Fibroblast of gingiva (primary cell): ENCODE measurements around the gene SLC38A8.
A peak's percentile ranks its signal among the peaks of the same experiment; 100 is the strongest.

Experiments
- DNase-seq: peaks from one replicate; pipeline ENCODE4 v3.0.0-alpha.2; 2011; ENCODE audit warnings: low read depth

SLC38A8 gene

GRCh38 chr16:84048871-84049270 is 6.3 kb upstream of the SLC38A8 start:
- DNase-seq = no peak

DNA sequence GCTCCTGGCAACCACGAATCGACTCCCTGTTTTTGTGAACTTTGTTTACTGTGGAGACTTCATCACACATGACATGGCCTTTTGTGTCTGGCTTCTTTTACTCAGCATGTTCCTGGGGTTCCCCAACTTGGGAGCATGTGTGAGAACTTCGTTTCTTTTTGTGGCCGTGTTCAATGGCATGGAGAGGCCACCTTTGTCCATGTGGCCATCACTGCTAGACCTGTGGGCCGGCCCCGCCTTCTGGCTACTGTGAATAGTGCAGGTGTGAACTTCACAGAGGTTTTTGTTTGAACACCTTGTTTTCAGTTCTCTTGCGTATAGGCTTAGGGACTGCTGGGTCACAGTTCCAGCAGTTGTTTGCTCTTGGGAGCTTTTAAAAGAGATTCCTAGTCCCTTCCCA is 5.7 kb upstream of the SLC38A8 start:
- DNase-seq = no peak

DNA sequence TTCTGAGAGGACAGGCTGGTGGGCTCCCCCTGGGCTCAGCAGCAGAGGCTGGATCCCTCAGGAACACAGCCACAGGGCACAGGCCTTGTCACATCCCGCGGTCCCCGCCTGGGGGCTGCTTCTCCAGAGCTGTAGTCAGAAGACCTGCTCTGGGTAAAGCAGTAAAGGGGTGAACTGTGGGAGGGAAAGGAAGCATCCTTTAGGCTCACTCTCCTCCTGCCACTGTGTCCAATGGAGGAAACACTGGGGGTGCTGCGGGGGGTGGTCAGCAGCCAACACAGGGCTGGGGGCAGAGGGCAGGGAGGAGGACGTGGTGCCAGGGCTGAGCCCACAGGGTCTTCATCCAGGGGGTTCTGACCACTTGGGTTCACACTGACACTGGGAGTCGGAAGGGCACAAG is 5.0 kb upstream of the SLC38A8 start:
- DNase-seq = no peak

DNA sequence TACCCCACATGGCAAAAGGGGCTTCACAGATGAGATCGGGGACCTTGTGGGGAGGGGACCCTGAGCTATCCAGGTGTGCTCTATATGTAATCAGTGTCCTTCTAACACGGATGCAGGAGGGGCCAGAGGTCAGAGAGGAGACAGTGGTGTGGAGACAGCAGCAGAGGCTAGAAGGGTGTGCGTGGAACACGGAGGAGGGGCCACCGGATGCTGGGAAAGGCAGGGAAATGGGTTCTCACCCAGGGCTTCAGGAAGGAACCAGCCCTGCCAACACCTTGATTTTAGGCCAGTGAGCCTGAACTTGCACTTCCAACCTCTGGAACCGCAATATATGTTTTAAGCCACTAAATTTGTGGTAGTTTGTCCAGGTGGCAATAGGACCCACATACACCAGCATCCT is 4.6 kb upstream of the SLC38A8 start:
- no peak for DNase-seq

- DNase-seq = no peak
Observed at GRCh38 chr16:84045818-84046470, 3.3 kb upstream of the SLC38A8 start.

- DNase-seq = no peak
Observed at GRCh38 chr16:84045001-84045817, 2.6 kb upstream of the SLC38A8 start.

- DNase-seq = peak; percentile 14
Observed at GRCh38 chr16:84044118-84044488, 1.5 kb upstream of the SLC38A8 start.

DNA sequence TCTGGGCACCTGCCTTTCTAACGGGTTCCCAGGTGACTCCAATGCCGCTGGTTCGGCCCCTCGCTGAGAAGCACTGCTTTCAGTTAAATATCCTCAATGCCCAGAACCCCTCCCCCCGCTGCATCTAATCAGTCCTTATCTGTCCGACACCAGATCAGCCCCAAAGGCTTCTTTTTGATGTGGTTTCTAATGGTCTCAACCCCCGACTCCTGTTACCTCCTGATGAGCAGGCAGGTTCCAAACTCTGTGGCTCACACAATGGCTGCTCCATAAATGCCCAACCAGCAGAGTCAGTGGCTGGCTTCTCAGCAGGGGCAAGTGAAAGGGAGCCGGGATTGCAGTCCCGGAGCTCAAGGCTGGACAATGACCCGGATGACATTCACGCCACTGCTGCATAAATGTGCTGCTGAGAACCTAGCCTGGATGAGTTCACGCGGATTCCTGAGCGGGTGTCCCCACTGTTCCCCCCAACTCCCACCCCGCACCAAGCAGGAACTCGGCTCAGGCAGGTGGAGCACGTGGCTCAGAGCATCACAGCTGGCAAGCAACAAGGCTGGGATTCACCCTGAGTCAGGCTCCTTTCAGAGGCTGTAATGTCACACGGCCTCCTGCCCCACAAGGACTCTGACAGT is 1.0 kb upstream of the SLC38A8 start:
- DNase-seq = no peak

- DNase-seq = no peak
Observed at GRCh38 chr16:84042879-84043485, 387 bp upstream of the SLC38A8 start.

- no peak for DNase-seq
Observed at GRCh38 chr16:84041881-84042280, 714 bp downstream of the SLC38A8 start.

- DNase-seq = peak; percentile 88
Observed at GRCh38 chr16:84040823-84041820, 1.5 kb downstream of the SLC38A8 start.

GRCh38 chr16:84040226-84040822 is 2.3 kb downstream of the SLC38A8 start:
- DNase-seq = no peak

DNA sequence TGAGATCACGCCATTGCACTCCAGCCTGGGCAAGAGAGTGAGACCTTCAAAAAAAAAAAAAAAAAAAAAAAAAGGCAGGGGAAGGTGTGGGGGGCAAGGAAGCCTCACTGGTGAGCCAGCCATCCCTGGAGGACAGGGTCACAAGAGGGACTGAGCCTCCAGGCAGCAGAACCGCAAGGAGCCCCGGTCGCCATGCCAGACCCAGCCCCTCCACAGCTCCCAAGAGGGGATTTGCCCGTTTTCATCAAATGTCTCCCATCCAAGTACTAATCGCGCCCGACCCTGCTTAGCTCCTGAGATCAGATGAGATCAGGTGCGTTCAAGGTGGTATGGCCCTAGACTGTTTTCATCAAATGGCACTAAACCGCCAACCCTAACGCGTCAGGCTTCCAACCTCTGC is 2.9 kb downstream of the SLC38A8 start:
- no peak for DNase-seq

DNA sequence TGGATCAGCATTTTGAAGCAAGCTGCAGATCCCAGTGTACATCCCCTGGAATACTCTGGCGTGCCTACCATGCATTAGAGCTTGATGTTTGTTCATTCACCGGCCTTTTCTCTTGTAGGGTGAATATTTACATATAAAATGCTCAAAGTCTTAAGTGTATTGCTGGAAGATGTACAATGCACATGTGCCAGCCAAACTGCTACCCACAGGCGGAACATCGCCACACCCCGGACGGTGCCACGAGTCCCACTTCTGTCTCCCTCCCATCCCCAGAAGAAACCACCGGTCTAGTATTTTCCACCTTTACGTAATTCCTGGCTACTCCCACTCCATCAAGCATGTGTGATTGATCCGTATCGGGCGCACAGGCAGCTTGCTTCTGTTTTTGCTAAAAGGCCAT is 4.1 kb downstream of the SLC38A8 start:
- no peak for DNase-seq

DNA sequence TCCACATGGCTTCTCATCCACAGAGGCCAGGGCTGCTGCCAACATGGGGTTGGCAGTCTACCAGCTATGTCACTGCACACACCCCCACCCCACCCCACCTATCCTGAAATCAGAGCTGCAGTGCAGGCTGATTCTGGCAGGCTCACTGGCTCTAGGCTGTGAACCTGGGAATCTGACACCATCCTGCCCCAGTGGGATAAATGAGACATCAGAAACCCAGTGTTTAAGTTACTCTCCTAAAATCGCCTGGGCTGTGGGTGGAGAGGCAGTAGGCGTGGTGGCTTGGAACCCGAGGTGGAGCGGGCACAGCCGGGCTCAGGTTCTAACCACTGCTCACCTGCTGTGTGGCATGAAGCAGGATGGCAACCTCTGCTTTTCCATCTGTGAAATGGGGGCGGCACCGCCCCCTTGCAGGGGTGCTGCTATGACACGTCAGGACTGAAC is 5.6 kb downstream of the SLC38A8 start:
- no peak for DNase-seq

DNA sequence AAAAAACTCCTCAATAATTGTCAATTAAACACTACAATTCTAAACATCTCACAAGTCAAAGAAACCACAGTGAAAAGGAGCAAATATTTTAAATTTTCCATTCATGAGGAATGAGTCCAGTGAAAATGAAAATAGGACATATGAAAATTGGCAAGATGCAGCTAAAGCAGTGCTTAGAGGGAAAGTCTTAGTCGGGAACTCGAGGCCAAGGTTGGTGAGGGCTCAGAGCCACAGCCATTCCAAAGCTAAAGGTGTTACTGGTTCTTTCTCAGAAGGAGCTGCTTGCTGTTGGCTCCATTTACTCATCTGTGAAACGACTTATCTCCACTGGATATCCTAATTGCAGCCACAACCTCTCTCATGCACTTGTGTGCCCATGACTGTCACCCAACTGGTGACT is 6.5 kb downstream of the SLC38A8 start:
- DNase-seq = no peak

- no peak for DNase-seq
Observed at GRCh38 chr16:84034516-84034915, 8.1 kb downstream of the SLC38A8 start.

DNA sequence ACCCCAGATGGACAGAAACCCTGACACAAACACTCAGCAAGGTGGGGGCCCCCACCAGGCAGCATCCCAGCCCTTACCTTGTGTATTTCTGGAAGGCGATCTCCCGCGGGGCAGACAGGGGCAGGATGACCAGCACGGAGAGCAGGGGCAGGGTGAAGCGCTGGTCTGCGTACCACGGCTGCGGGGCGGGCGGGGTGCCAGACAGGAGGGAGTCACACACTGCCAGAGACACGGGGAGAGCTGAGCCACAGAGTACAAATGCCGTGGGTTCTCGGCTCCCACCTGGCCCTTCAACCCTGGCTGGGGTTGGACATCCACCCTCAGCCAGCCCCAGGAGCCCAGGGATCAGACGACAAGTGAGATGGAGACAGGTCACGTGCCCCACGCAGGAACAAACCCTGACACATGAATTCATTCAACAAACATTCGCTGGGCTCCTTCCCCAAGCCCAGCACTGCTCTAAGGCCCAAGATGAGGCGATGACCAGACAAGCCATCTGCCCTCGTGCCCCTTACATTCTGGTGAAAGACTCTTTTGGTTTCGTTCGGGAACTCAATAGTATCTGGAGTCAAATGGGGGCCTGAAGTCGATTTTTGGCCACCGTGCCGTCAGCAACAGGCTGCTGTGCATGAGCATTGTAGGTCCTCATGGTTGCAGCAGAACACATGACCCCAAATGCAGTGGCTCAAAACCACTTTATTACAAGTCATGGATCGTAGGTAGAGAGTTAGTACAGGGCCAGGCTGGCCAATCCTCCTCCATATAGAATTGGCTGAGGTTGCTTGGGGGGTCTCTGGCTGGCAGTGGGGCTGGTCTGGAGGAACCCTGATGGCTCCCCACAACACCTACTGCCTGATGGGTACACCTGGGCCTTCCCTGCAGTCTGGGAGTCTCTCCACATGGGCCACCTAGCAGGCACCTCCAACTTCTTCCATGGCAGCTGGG is 9.1 kb downstream of the SLC38A8 start:
- no peak for DNase-seq

GRCh38 chr16:84032458-84033178 is 10.0 kb downstream of the SLC38A8 start:
- DNase-seq = no peak
